Nephron (organoid): ENCODE data around the gene ZYG11B.
"Not testable (repeated sequence)": the region's sequence is repeated elsewhere in the genome, so short reads cannot be mapped to it uniquely, and the experiment has no call there.

Source experiments
- H3K27ac Mint-ChIP-seq, 3 experiments: 2 replicates each; pipeline ENCODE4 v1.8.0; 2020; ENCODE audit warnings: mixed read lengths in 3 of 3, mild to moderate bottlenecking in 2 of 3, moderate library complexity in 1 of 3
- H3K27me3 Mint-ChIP-seq: 2 replicates; pipeline ENCODE4 v1.8.0; 2021; ENCODE audit warnings: low read depth, mild to moderate bottlenecking, moderate library complexity, mixed read lengths
- H3K36me3 Mint-ChIP-seq: 2 replicates; pipeline ENCODE4 v1.8.0; 2020; ENCODE audit warnings: low read depth, mixed read lengths
- H3K4me1 Mint-ChIP-seq: 2 replicates; pipeline ENCODE4 v1.8.0; 2020; ENCODE audit warnings: mixed read lengths
- H3K4me3 Mint-ChIP-seq, 3 experiments: 2 replicates each; pipeline ENCODE4 v1.8.0; 2020; ENCODE audit warnings: mild to moderate bottlenecking in 3 of 3, mixed read lengths in 3 of 3, moderate library complexity in 2 of 3
- H3K9me3 Mint-ChIP-seq: 2 replicates; pipeline ENCODE4 v1.8.0; 2020; ENCODE audit warnings: mixed read lengths
- CTCF ChIP-seq, 3 experiments: fragments of 200-600 bp; sonication (generic); IDR thresholded peaks; one replicate each; pipeline ENCODE4 v1.5.0; 2021; ENCODE audit warnings: antibody characterized with exemption in 3 of 3; ENCODE audit not compliant: unreplicated experiment in 3 of 3

ZYG11B gene

DNA sequence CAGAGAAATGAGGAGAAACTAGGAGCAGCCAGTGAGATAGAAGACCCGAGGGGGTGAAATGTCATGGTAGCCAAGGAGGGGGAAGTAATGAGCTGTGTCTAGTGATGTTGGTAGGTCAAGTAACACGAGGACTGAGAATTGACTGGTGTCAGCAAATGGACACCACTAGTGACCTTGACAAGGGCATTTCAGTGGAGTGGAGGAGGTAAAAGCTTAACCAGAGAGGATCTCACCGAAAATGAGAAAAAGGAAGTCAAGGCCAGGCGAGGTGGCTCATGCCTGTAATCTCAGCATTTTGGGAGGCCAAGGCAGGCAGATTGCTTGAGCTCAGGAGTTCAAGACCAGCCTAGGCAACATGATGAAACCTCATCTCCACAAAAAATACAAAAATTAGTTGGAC, 3.0 kb upstream of the ZYG11B start:
- peak overlapping the region in 1 of 3 experiments; percentile 8 for H3K27ac Mint-ChIP-seq
- peaks cover 5% of the 10 kb centered on the region for H3K27me3 Mint-ChIP-seq
- H3K4me1 Mint-ChIP-seq = peaks cover 21% of the 10 kb centered on the region
- no peaks in the 10 kb centered on the region for H3K9me3 Mint-ChIP-seq
- H3K36me3 Mint-ChIP-seq = no peaks in the 10 kb centered on the region
- H3K4me3 Mint-ChIP-seq = peak overlapping the region; percentile 2 to 65 (median 34)
- no peak for TF ChIP-seq CTCF (IDR thresholded peaks at IDR 0.05; ENCODE audit: unreplicated experiment in 3 of 3)

DNA sequence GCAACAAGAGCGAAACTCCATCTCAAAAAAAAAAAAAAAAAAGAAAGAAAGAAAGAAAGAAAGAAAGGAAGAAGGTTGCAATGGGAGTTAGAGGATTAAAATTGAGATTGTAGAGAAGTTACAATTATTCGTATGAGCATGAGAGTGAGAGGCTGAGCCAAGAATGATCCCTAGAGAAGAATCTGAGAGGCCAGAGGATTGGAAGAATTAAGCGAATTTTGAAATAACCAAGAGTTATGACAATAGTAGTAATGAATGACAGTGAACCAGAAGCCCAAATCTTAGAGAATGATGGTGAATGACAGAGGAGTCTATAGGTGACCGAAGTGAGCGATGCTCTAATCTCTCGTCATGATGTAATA, 369 bp upstream of the ZYG11B start:
- H3K4me3 Mint-ChIP-seq = peak overlapping the region; percentile 72 to 88 (median 85)
- no peaks in the 10 kb centered on the region for H3K27me3 Mint-ChIP-seq
- H3K27ac Mint-ChIP-seq = peak overlapping the region; percentile 66 to 84 (median 77)
- peaks cover 31% of the 10 kb centered on the region for H3K4me1 Mint-ChIP-seq
- peaks cover 6% of the 10 kb centered on the region for H3K36me3 Mint-ChIP-seq
- no peak for TF ChIP-seq CTCF (IDR thresholded peaks at IDR 0.05; ENCODE audit: unreplicated experiment in 3 of 3)
- H3K9me3 Mint-ChIP-seq = no peaks in the 10 kb centered on the region

GRCh38 chr1:52727114-52727586, 897 bp downstream of the ZYG11B start:
- peaks cover 31% of the 10 kb centered on the region for H3K4me1 Mint-ChIP-seq
- peak overlapping the region; percentile 61 to 95 (median 80) for H3K27ac Mint-ChIP-seq
- peaks cover 14% of the 10 kb centered on the region for H3K36me3 Mint-ChIP-seq
- H3K9me3 Mint-ChIP-seq = no peaks in the 10 kb centered on the region
- H3K27me3 Mint-ChIP-seq = no peaks in the 10 kb centered on the region
- TF ChIP-seq CTCF (IDR thresholded peaks at IDR 0.05; ENCODE audit: unreplicated experiment in 3 of 3) = no peak
- peak overlapping the region; percentile 92 to 95 (median 93) for H3K4me3 Mint-ChIP-seq

GRCh38 chr1:52727956-52728656, 1.9 kb downstream of the ZYG11B start:
- no peak for TF ChIP-seq CTCF (IDR thresholded peaks at IDR 0.05; ENCODE audit: unreplicated experiment in 3 of 3)
- Mint-ChIP-seq H3K9me3 (no peaks in the 10 kb centered on the region), H3K4me1 (peaks cover 31% of the 10 kb centered on the region), H3K27ac (peak overlapping the region; percentile 11 to 95 (median 47)), H3K27me3 (no peaks in the 10 kb centered on the region), H3K36me3 (peaks cover 14% of the 10 kb centered on the region), H3K4me3 (peak overlapping the region; percentile 92 to 95 (median 93))

DNA sequence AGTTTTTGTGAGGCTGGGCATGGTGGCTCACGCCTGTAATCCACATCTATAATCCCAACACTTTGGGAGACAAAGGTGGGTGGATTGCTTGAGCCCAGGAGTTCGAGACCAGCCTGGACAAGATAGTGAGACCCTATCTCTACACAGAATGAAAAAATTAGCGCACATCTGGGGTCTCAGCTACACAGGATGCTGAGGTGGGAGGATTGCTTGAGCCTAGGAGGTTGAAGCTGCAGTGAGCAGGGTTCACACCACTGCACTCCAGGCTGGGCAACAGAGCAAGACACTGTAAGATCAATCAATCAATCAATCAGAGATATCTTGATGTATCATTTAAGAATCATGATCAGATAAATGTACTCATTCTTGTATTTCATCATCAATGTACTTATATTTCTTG, 7.1 kb downstream of the ZYG11B start:
- no peak overlapping the region for H3K4me3 Mint-ChIP-seq
- H3K9me3 Mint-ChIP-seq = no peaks in the 10 kb centered on the region
- H3K27me3 Mint-ChIP-seq = no peaks in the 10 kb centered on the region
- peaks cover 14% of the 10 kb centered on the region for H3K36me3 Mint-ChIP-seq
- peaks cover 14% of the 10 kb centered on the region for H3K4me1 Mint-ChIP-seq
- H3K27ac Mint-ChIP-seq = no peak overlapping the region
- TF ChIP-seq CTCF (IDR thresholded peaks at IDR 0.05; ENCODE audit: unreplicated experiment in 3 of 3) = no peak

DNA sequence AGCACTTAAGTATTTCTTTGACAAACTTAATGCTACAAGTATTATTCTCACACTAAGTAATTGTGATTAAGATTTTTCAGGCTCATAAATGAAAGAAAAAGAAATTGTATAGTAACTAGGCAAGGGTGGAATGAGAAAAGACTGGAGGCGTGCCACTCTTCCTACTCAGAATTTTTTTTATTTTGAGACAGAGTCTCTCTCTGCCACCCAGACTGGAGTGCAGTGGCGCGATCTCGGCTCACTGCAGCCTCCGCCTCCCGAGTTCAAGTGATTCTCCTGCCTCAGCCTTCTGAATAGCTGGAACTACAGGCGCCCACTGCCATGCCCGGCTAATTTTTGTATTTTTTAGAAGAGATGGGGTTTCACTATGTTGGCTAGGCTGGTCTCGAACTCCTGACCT, 9.1 kb downstream of the ZYG11B start:
- H3K4me3 Mint-ChIP-seq, H3K27ac Mint-ChIP-seq, H3K4me1 Mint-ChIP-seq, H3K9me3 Mint-ChIP-seq, H3K27me3 Mint-ChIP-seq: not testable (repeated sequence)
- peaks cover 17% of the 10 kb centered on the region for H3K36me3 Mint-ChIP-seq
